Measurements from ENCODE around the gene BRMS1.

The BRMS1 gene

GRCh38 chr11:66332371-66333219 is 12.3 kb downstream of the BRMS1 start:
- Histone ChIP-seq H3K36me3 (ENCODE audit: control insufficient read depth in 4 of 4, insufficient read depth in 4 of 4, low read length in 3 of 4) (peaks cover 0 to 6% (median 2%) of the 10 kb centered on the region in 4 experiments), H3K4me3 (ENCODE audit: control insufficient read depth in 1 of 7, extremely low read depth in 1 of 7, insufficient read depth in 4 of 7, low read depth in 2 of 7, low read length in 6 of 7) (no peak overlapping the region), H3K4me1 (ENCODE audit: control extremely low read depth in 1 of 4, control insufficient read depth in 4 of 4, insufficient read depth in 4 of 4, low read length in 3 of 4) (peaks cover 0 to 31% (median 30%) of the 10 kb centered on the region in 4 experiments), H3K27me3 (replicated peaks in 2 of 5; ENCODE audit: control insufficient read depth in 4 of 5, insufficient read depth in 5 of 5, low read length in 4 of 5) (peaks cover 0 to 2% (median 0%) of the 10 kb centered on the region in 5 experiments), H3K27ac (ENCODE audit: insufficient read depth in 1 of 2, low read depth in 1 of 2, low read length in 2 of 2, poor library complexity in 1 of 2, severe bottlenecking in 2 of 2) (no peak overlapping the region), H3K9me3 (ENCODE audit: control extremely low read depth in 1 of 5, control insufficient read depth in 4 of 5, insufficient read depth in 2 of 5, low read depth in 1 of 5, low read length in 4 of 5) (no peaks in the 10 kb centered on the region)
- DNase-seq, result no peak
- WGBS (ENCODE audit: insufficient coverage), result 100% methylated on average over 11 of the region's 18 CpGs
- ChIA-PET POLR2A (interaction anchor here (1.1 to 1.3 kb wide), 2 partner anchors 20 to 21 kb away, joined by 3 read pairs; no protein-coding TSS in a partner anchor), CTCF (interaction anchor here (0.6 to 7.3 kb wide), 4 partner anchors 12 to 76 kb away, joined by 3 to 86 read pairs (median 24); partner anchors contain the start of genes B4GAT1, BRMS1 and CD248)

GRCh38 chr11:66331542-66332370 is 13.1 kb downstream of the BRMS1 start:
- 95% methylated on average over 10 of the region's 12 CpGs for WGBS (ENCODE audit: insufficient coverage)
- H3K4me1 ChIP-seq (ENCODE audit: control extremely low read depth in 1 of 4, control insufficient read depth in 4 of 4, insufficient read depth in 4 of 4, low read length in 3 of 4), result peaks cover 0 to 32% (median 25%) of the 10 kb centered on the region in 4 experiments
- peaks cover 0 to 2% (median 0%) of the 10 kb centered on the region in 5 experiments for H3K27me3 ChIP-seq (replicated peaks in 2 of 5; ENCODE audit: control insufficient read depth in 4 of 5, insufficient read depth in 5 of 5, low read length in 4 of 5)
- H3K36me3 ChIP-seq (ENCODE audit: control insufficient read depth in 4 of 4, insufficient read depth in 4 of 4, low read length in 3 of 4), result no peaks in the 10 kb centered on the region
- no peaks in the 10 kb centered on the region for H3K9me3 ChIP-seq (ENCODE audit: control extremely low read depth in 1 of 5, control insufficient read depth in 4 of 5, insufficient read depth in 2 of 5, low read depth in 1 of 5, low read length in 4 of 5)
- ChIA-PET POLR2A (interaction anchor here (1.1 to 1.3 kb wide), 2 partner anchors 19 to 20 kb away, joined by 3 read pairs; no protein-coding TSS in a partner anchor), CTCF (interaction anchor here (0.9 to 7.3 kb wide), 4 partner anchors 12 to 33 kb away, joined by 3 to 86 read pairs (median 24); partner anchors contain the start of genes B4GAT1, BRMS1 and CD248)
- no peak for DNase-seq
- H3K27ac ChIP-seq (ENCODE audit: insufficient read depth in 1 of 2, low read depth in 1 of 2, low read length in 2 of 2, poor library complexity in 1 of 2, severe bottlenecking in 2 of 2), result no peak overlapping the region
- no peak overlapping the region for H3K4me3 ChIP-seq (ENCODE audit: control insufficient read depth in 1 of 7, extremely low read depth in 1 of 7, insufficient read depth in 4 of 7, low read depth in 2 of 7, low read length in 6 of 7)

- CTCF ChIA-PET, result interaction anchor here (0.9 to 7.3 kb wide), 4 partner anchors 13 to 32 kb away, joined by 3 to 86 read pairs (median 24); partner anchors contain the start of genes B4GAT1, BRMS1 and CD248
- peaks cover 0 to 32% (median 25%) of the 10 kb centered on the region in 4 experiments for H3K4me1 ChIP-seq (ENCODE audit: control extremely low read depth in 1 of 4, control insufficient read depth in 4 of 4, insufficient read depth in 4 of 4, low read length in 3 of 4)
- H3K4me3 ChIP-seq (ENCODE audit: control insufficient read depth in 1 of 7, extremely low read depth in 1 of 7, insufficient read depth in 4 of 7, low read depth in 2 of 7, low read length in 6 of 7), result no peak overlapping the region
- no peaks in the 10 kb centered on the region for H3K36me3 ChIP-seq (ENCODE audit: control insufficient read depth in 4 of 4, insufficient read depth in 4 of 4, low read length in 3 of 4)
- H3K27ac ChIP-seq (ENCODE audit: insufficient read depth in 1 of 2, low read depth in 1 of 2, low read length in 2 of 2, poor library complexity in 1 of 2, severe bottlenecking in 2 of 2), result no peak overlapping the region
- no peak for DNase-seq
- POLR2A ChIA-PET, result interaction anchor here (1.3 kb wide), 1 partner anchor 19 kb away, joined by 3 read pairs; no protein-coding TSS in a partner anchor
- no peaks in the 10 kb centered on the region for H3K9me3 ChIP-seq (ENCODE audit: control extremely low read depth in 1 of 5, control insufficient read depth in 4 of 5, insufficient read depth in 2 of 5, low read depth in 1 of 5, low read length in 4 of 5)
- H3K27me3 ChIP-seq (replicated peaks in 2 of 5; ENCODE audit: control insufficient read depth in 4 of 5, insufficient read depth in 5 of 5, low read length in 4 of 5), result peaks cover 0 to 2% (median 0%) of the 10 kb centered on the region in 5 experiments
- 93% methylated on average over 8 of the region's 10 CpGs for WGBS (ENCODE audit: insufficient coverage)
Measured at GRCh38 chr11:66330931-66331330, 14.0 kb downstream of the BRMS1 start.

GRCh38 chr11:66329165-66329673 is 15.7 kb downstream of the BRMS1 start:
- Histone ChIP-seq H3K36me3 (ENCODE audit: control insufficient read depth in 4 of 4, insufficient read depth in 4 of 4, low read length in 3 of 4) (no peaks in the 10 kb centered on the region), H3K4me1 (ENCODE audit: control extremely low read depth in 1 of 4, control insufficient read depth in 4 of 4, insufficient read depth in 4 of 4, low read length in 3 of 4) (peaks cover 0 to 37% (median 24%) of the 10 kb centered on the region in 4 experiments), H3K27ac (ENCODE audit: insufficient read depth in 1 of 2, low read depth in 1 of 2, low read length in 2 of 2, poor library complexity in 1 of 2, severe bottlenecking in 2 of 2) (no peak overlapping the region), H3K9me3 (ENCODE audit: control extremely low read depth in 1 of 5, control insufficient read depth in 4 of 5, insufficient read depth in 2 of 5, low read depth in 1 of 5, low read length in 4 of 5) (no peaks in the 10 kb centered on the region), H3K27me3 (replicated peaks in 2 of 5; ENCODE audit: control insufficient read depth in 4 of 5, insufficient read depth in 5 of 5, low read length in 4 of 5) (no peaks in the 10 kb centered on the region), H3K4me3 (ENCODE audit: control insufficient read depth in 1 of 7, extremely low read depth in 1 of 7, insufficient read depth in 4 of 7, low read depth in 2 of 7, low read length in 6 of 7) (no peak overlapping the region)
- ChIA-PET POLR2A (interaction anchor here (0.9 kb wide), 1 partner anchor 17 kb away, joined by 3 read pairs; no protein-coding TSS in a partner anchor), CTCF (interaction anchor here (0.7 to 7.3 kb wide), 6 partner anchors 9 to 48 kb away, joined by 3 to 86 read pairs (median 6); partner anchors contain the start of gene CD248)
- no peak for DNase-seq
- 100% methylated on average over 2 of the region's 3 CpGs for WGBS (ENCODE audit: insufficient coverage)

GRCh38 chr11:66328302-66329144 is 16.4 kb downstream of the BRMS1 start:
- Histone ChIP-seq H3K27ac (ENCODE audit: insufficient read depth in 1 of 2, low read depth in 1 of 2, low read length in 2 of 2, poor library complexity in 1 of 2, severe bottlenecking in 2 of 2) (no peak overlapping the region), H3K36me3 (ENCODE audit: control insufficient read depth in 4 of 4, insufficient read depth in 4 of 4, low read length in 3 of 4) (no peaks in the 10 kb centered on the region), H3K4me1 (ENCODE audit: control extremely low read depth in 1 of 4, control insufficient read depth in 4 of 4, insufficient read depth in 4 of 4, low read length in 3 of 4) (peaks cover 0 to 37% (median 24%) of the 10 kb centered on the region in 4 experiments), H3K4me3 (ENCODE audit: control insufficient read depth in 1 of 7, extremely low read depth in 1 of 7, insufficient read depth in 4 of 7, low read depth in 2 of 7, low read length in 6 of 7) (peak overlapping the region in 3 of 7 experiments; percentile 7 to 29 (median 22)), H3K9me3 (ENCODE audit: control extremely low read depth in 1 of 5, control insufficient read depth in 4 of 5, insufficient read depth in 2 of 5, low read depth in 1 of 5, low read length in 4 of 5) (no peaks in the 10 kb centered on the region), H3K27me3 (replicated peaks in 2 of 5; ENCODE audit: control insufficient read depth in 4 of 5, insufficient read depth in 5 of 5, low read length in 4 of 5) (no peaks in the 10 kb centered on the region)
- peak; percentile 71 to 85 (median 78) for DNase-seq
- 0% methylated on average over 13 of the region's 19 CpGs for WGBS (ENCODE audit: insufficient coverage)
- POLR2A ChIA-PET, result interaction anchor here (0.9 kb wide), 1 partner anchor 17 kb away, joined by 3 read pairs; no protein-coding TSS in a partner anchor
- CTCF ChIA-PET, result interaction anchor here (0.7 to 1.2 kb wide), 5 partner anchors 10 to 47 kb away, joined by 3 to 14 read pairs (median 6); partner anchors contain the start of gene CD248

- Histone ChIP-seq H3K36me3 (ENCODE audit: control insufficient read depth in 4 of 4, insufficient read depth in 4 of 4, low read length in 3 of 4) (no peaks in the 10 kb centered on the region), H3K27ac (ENCODE audit: insufficient read depth in 1 of 2, low read depth in 1 of 2, low read length in 2 of 2, poor library complexity in 1 of 2, severe bottlenecking in 2 of 2) (no peak overlapping the region), H3K27me3 (replicated peaks in 2 of 5; ENCODE audit: control insufficient read depth in 4 of 5, insufficient read depth in 5 of 5, low read length in 4 of 5) (no peaks in the 10 kb centered on the region), H3K9me3 (ENCODE audit: control extremely low read depth in 1 of 5, control insufficient read depth in 4 of 5, insufficient read depth in 2 of 5, low read depth in 1 of 5, low read length in 4 of 5) (no peaks in the 10 kb centered on the region), H3K4me1 (ENCODE audit: control extremely low read depth in 1 of 4, control insufficient read depth in 4 of 4, insufficient read depth in 4 of 4, low read length in 3 of 4) (peaks cover 0 to 37% (median 24%) of the 10 kb centered on the region in 4 experiments), H3K4me3 (ENCODE audit: control insufficient read depth in 1 of 7, extremely low read depth in 1 of 7, insufficient read depth in 4 of 7, low read depth in 2 of 7, low read length in 6 of 7) (no peak overlapping the region)
- ChIA-PET POLR2A (no interaction called here), CTCF (no interaction called here)
- WGBS (ENCODE audit: insufficient coverage), result no CpG with 5 or more reads among the region's 3 CpGs
- DNase-seq, result no peak
Measured at GRCh38 chr11:66328031-66328301, 16.9 kb downstream of the BRMS1 start.
